HG03521 (cell line): Measurements from ENCODE around the gene AK9.

Source experiments
- ATAC-seq: cut with Tn5 transposase; IDR thresholded peaks from one replicate; pipeline ENCODE4 v1.9.1; 2021; ENCODE audit warnings: mild to moderate bottlenecking, moderate library complexity; ENCODE audit not compliant: unreplicated experiment

The AK9 gene

GRCh38 chr6:109515781-109516409 lies 175.1 kb downstream of the AK9 start:
- ATAC-seq = no peak

- ATAC-seq = no peak
These were observed 176.1 kb downstream of the AK9 start for GRCh38 chr6:109514946-109515345.

- ATAC-seq = no peak
These were observed 177.4 kb downstream of the AK9 start for GRCh38 chr6:109513571-109514071.

DNA sequence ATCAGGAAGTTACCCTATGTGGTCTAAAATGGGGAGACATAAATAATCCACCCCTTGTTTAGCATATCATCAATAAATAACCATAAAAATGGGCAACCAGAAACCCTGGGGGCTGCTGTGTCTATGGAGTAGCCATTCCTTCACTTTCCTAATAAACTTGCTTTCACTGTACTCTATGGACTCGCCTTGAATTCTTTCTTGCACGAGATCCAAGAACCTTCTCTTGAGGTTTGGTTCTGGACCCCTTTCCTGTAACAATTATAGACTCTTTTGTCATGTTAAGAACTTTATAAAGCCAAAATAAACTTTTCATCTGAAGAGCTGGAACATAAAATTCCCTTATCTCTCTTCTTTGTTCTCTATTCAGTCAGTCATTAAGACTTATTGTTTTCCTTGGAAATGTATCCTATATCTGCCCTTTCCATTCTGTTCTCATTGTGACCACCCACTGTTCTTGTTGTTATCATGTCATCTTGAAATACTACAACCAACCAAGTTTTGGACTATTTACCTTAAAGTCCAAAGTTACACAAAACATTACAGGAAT lies 178.7 kb downstream of the AK9 start:
- no peak for ATAC-seq

GRCh38 chr6:109511832-109512231 lies 179.2 kb downstream of the AK9 start:
- ATAC-seq = no peak

DNA sequence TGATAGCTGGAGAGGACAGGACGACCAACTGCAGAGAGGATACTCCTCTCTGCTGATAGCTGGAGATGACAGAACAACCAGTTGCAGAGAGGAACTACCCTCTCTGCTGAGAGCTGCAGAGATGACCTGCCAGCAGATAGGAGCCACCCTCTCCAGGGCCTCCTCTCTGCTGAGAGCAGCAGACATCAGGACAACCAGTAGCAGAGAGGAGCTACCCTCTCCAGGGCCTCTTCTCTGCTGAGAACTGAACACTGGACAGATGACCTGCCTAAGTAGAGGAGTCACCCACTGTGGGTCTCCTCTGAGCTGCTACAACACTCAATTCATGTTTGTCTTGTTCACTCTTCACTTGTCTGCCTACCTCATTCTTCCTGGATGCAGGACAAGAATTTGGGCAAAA lies 180.6 kb downstream of the AK9 start:
- no peak for ATAC-seq

GRCh38 chr6:109508166-109508860 lies 182.7 kb downstream of the AK9 start:
- no peak for ATAC-seq

GRCh38 chr6:109507490-109508072 lies 183.4 kb downstream of the AK9 start:
- ATAC-seq = no peak

- ATAC-seq = no peak
These were observed 184.2 kb downstream of the AK9 start for GRCh38 chr6:109506841-109507240.

DNA sequence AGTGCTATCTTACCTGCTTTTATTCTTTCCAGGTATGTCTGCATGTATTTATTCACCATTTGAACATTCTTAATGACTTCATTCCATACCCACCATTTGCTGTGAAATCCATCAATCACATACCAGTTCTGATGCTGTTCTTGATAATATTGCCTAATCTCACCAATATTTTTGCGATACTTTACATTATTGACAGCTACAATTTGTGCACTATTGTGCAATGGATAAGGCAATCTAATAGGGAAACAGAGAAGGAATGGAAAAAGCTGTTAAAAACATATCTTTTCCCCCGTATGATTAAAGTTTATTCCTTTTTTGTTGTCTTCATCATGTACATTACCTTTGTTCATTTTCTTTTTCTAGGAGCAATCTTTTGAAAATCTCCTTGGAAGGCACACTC lies 184.7 kb downstream of the AK9 start:
- ATAC-seq = no peak

DNA sequence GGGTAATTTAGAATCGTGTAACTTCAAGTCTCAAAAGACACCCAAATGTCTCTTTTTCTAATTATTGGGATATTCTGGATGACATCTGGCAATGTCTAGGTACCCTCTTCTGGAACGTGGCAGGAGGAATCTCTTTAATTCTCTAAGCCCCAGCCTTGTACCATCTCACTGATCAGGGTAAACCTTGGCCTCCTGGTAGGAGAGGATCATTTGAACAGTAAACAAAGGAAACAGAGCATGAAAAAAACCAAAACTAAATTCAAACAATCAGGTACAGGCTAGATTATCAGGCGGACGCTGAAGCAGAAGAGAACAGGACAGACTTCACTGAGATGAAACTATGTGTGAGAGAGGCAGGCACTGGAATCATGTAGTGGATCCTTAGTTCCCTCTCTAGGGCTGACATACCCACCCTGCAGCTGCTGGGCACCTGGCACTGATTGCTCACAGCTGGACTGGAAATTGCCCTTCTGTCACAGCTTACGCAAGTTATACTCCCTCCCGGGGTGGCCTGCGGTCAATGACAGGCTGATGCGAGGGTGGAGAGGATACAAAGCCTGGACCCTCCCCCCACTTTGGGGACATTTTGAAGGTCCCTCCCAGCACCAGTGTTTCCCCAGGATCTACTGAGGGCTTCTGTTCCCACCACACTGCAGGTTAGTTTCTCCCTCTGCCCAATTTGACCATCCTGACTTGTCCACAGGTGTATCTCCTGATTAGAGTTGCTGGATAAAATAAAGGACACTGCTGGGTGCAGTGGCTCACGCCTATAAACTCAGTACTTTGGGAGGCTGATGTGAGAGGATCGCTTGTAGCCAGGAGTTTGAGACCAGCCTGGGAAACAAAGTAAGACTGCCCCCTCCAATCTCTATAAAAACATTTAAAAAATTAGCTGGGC lies 187.4 kb downstream of the AK9 start:
- ATAC-seq = no peak

- no peak for ATAC-seq
These were observed 192.1 kb downstream of the AK9 start for GRCh38 chr6:109498936-109499335.

- no peak for ATAC-seq
These were observed 192.9 kb downstream of the AK9 start for GRCh38 chr6:109498052-109498451.

GRCh38 chr6:109496036-109496772 lies 194.8 kb downstream of the AK9 start:
- ATAC-seq = no peak

- ATAC-seq = no peak
These were observed 197.1 kb downstream of the AK9 start for GRCh38 chr6:109493865-109494264.

- no peak for ATAC-seq
These were observed 199.6 kb downstream of the AK9 start for GRCh38 chr6:109491207-109491938.

DNA sequence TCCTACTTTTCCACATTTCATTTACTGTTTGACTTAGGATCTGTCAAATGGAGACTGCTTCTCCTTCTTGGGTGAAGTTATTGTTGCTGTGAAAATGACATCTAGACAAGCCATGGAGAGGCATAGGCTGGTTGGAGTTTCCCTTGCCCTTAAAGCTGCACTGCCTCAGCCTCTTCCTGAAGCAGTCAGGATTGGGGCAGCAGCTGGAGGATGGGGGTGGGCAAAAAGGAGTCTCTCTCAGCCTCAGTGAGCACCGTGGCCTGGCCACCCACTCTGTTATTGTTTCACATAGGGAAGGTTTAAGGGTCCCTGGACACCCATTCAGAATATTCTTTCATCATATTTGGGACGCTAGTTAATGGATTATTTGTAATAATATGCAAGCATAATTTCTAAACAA lies 200.3 kb downstream of the AK9 start:
- ATAC-seq = no peak

DNA sequence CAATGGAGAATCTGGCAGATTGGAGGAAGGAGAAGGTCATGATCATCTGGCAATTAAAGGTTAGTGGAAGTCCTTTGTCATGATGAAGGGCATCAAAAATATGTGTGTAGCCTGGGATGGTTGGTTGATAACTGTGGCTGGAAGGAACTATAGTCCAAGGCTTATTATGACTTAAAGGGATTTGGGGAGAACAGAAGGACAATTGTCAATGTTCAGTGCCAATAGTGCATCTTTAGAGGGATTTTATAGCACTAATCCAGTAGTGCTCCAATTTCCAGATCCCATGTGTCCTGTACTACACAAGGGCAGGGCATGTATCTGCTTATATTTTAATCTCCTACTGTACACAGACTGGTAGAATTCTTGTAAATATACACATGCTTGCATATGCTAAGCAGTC lies 203.0 kb downstream of the AK9 start:
- ATAC-seq = no peak

DNA sequence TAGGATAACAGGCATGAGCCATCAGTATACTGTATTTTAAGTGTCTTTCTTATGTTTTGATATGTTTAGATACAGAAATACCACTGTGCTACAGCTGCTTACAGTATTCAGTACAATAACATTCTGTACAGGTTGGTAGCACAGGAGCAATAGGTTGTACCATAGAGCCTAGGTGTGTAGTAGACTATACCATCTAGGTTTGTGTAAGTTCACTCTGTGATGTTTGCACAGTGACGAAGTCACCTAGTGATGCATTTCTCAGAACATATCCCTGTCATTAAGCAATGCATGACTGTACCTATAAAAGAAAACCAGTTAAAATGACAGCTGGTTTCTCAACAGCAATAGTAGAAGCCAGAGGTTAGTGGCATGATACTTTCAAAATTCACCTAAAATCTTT lies 204.9 kb downstream of the AK9 start:
- ATAC-seq = no peak
